GM10847 (cell line): ENCODE data around the gene POP5.

Experiments used
- POLR2A ChIP-seq: IDR thresholded peaks from 2 replicates; pipeline ENCODE4 v1.6.1; 2011; ENCODE audit not compliant: insufficient read length; ENCODE audit errors: extremely low read depth

Gene POP5

DNA sequence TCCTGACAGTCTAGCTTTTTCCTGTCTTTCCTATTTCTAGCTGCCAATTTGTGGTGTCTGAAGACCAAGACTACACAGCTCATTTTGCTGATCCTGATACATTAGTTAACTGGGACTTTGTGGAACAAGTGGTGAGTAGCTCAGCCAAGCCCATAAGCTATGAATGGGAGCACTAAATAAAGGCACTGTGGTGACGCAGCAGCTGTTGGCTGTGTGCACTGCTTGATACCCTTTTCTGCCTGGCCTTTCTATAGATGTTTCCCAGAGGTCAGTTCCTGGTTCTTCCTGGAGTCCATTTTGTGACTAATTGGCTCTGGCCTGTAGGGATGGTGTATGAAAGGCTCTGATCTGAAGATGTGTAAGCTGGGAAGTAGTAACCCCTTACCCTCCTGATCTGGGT, 26.5 kb downstream of the POP5 start:
- no peak for TF ChIP-seq POLR2A

DNA sequence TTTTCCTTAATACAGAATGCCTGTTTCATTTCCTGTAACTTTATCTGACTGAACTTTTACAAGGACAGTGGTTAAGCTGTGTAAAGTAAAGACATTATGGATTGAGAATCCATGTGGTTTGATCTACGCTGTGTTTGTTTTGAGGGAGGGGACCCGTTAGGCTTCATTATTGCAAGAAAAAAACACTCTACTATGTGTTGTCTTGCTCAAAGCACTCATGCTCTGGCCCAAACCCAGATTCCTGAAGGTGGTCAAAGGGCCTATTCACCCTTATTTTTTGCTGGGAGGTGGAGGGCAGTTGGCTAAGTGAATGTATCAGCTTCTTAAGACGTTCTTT, 35.2 kb downstream of the POP5 start:
- TF ChIP-seq POLR2A, result no peak

DNA sequence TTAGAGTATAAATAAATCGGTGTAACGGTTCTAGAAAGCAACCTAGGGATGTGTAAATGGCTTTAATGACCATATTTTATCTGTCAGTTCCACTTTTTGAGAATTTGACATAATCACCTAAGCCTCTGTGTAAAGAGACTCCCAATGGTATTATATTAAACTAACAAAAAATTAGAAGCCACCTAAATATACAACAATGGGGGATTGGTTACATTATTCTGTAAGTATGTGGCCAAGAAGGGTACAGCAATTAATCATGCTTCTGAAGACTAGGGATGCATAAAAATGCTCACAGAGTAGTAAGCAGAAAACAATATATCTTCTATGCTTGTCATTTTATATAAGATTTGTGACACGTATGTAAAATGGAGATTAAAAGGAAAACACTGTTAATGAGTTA, 36.5 kb downstream of the POP5 start:
- no peak for TF ChIP-seq POLR2A

DNA sequence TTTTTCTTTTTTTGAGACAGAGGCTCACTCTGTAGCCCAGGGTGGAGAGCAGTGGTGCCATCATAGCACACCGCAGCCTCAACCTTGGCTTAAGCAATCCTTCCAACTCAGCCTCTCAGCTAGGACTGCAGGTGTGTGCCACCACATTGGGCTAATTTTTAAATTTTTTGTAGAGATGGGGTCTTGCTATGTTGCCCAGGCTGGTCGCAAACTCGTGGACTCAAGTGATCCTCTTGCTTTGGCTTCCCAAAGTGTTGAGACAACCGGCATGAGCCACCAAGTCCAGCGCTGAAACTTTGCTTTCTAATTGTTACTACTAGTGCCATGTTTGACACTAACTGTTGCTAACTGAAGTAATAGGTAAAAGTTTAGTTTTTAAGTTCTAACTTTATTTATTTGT, 39.0 kb downstream of the POP5 start:
- no peak for TF ChIP-seq POLR2A

DNA sequence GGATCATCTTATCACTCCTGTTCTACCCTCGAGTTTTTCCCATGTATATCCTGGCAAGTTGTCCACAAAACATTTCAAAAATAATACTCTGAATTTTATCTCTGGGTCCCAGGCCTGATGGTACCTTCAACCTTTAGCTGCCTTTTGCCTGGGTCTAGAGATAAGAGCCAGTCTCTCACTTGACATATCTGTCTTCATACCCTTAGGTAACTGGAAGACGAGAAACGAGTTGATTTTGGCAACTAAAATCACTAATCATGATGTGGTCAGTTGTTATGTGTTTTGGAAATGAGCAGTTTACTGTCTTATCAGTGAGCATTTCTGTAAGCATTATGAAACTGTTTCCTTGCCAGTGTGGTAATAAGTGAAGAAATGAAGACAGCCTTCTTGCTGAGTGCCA, 40.8 kb downstream of the POP5 start:
- no peak for TF ChIP-seq POLR2A

DNA sequence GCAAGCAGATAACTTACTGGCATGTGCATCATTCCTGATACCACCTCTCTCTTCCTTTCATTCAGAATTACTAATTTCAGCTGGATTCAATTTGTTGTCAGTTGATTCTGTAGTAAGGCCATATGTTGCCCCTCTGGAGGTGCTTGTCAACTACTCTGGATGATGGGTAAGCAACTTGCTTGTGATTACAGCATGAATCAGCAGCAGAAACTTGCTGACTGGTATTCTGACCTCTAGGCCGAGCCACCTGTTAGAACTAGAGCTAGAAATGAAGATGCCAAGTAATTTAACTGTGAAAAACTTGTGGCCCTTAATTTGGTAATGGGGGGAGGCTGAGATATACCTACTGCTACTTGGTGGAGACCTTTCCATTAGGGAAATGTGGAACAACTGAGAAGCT, 41.9 kb downstream of the POP5 start:
- no peak for TF ChIP-seq POLR2A

DNA sequence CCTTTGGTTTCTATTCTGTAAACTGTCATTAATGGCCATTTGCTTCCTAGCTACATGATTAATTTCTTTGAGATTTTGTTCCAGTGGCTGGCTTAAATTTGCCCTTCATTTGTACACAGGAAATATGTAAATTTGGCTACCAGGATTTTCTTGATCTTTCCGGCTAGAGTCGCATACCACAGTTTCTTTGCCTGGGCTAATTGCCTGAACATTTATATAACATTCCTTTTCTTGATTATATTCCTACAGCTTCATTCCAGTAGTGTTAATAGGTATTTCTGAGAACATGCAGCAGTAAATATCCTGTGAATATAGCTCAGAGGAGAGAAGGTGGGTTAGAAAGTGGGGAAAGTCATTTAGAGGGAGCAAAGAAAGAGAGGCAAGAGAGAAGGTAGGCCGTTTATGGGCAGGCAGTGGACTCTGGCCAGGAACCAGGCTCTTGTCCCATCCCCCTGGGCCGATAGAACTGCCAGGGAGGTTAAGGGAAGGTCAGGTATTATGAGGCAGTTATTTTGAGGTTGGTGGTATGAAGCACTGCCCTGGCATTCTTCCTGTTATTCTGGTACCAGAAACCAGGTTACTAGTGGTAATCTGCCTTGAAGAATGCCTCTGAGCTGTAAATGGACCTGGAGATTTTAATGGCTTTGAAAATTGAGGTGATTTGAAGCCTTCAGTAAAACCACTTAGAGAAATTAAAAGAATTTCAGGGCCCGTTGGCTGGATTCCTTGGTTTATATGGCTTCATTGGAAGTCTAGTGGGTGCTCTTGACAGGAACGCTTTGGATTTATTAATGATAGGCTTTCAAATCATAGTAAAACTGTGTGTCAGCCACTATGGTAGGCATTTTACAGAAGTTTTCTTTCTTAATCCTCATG, 42.7 kb downstream of the POP5 start:
- no peak for TF ChIP-seq POLR2A

DNA sequence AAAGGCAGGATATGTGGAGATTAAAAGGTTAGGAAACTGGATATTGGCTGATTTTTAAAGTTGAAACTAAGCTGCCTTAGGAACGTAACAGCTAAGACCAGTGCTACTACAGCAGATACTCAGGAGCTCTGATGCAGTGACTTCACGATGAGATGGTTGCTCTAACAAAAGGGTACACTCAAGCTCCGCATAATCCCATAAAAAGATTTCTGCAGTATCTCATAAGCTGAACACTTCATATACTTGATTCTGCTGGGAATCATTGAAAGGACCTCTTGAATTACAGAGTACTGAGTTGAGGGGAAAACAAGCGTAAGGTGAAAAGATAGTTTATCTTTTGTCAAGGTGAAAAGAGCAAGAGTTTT, 43.4 kb downstream of the POP5 start:
- no peak for TF ChIP-seq POLR2A

DNA sequence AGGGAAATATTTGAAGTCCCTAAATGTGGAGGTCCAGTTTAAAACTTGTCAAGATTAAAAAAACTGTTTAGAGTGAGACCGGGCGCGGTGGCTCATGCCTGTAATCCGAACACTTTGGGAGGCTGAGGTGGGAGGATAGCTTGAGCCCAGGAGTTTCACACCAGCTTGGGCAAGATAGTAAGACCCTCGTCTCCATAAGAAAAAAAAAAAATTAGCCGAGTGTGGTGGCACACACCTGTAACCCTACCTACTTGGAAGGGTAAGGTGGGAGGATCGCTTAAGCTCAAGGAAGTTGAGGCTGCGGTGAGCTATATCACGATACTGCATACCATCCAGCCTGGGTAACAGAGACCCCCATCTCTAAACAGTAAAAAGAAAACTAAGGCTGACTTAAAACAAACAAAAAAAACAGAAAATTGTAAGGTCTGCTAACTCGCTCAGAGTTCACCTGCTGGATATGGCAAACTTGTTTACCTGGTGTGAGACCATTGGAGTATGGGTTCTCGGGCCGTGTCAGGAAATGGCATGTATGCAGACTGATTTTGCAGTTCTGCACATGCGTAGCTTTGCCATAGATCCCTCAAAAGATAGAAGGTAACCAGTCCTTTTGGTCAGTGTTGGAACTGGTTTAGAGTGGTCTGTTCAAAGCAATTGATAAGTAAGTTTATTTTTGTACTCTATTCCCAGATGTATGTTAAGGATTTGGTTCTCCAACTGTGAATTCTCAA, 45.0 kb downstream of the POP5 start:
- no peak for TF ChIP-seq POLR2A

DNA sequence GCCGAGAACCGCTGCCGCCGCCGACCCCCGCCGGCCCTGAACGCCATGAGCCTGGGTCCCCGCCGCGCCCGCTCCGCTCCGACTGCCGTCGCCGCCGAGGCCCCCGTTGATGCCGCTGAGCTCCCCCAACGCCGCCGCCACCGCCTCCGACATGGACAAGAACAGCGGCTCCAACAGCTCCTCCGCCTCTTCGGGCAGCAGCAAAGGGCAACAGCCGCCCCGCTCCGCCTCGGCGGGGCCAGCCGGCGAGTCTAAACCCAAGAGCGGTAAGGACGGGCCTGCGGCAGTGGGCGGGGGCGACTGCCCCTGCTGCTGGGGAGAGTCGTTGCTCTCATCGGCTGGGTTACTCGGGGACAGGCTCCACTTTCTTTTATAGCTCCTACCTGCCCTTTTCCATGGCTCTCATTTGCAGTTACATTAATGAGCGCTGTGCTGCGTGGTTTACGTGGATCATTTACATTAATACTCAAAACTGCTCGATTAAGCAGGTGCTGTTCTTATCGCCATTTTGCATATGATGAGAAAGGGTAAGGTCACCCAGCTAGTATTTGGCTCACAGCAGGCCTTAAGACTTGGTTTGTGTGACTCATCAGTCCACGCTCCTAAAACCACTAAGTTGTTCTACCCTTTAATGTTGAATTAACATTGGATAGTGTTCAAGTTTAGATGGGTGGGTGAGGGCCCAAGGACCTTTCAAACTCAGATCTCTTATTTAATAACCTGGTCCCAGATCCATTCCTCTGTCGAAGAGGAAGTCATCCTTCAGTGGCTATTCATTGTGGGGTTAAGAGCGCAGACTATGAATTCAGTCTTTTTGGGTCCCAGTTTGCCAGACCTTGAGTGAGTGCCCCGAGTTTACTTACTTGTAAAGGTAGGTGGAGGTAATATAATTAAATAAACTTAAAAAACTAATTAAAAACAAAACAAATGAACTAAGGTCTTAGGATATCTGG, 46.2 kb downstream of the POP5 start:
- no peak for TF ChIP-seq POLR2A

DNA sequence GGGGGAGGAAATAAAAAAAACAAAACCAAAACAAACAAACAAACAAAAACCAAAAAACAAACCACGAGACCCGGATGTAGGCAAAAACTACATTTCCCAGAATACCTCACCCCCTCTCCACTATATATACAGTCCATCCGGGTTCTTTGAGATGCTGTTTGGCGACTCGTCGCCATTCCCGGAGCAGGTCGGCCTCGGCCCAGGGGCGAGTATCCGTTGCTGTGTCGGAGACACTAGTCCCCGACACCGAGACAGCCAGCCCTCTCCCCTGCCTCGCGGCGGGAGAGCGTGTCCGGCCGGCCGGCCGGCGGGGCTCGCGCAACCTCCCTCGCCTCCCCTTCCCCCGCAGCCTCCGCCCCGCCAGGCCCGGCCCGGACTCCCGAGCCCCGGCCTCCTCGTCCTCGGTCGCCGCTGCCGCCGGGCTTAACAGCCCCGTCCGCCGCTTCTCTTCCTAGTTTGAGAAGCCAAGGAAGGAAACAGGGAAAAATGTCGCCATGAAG, 46.9 kb downstream of the POP5 start, which contains the start of gene RNF10:
Gene RNF10 (plus strand): TSS at position 154 of the 500 bp plus-strand sequence. CDS start 456 bp downstream, outside the sequence.
- peak; percentile 95 for TF ChIP-seq POLR2A

DNA sequence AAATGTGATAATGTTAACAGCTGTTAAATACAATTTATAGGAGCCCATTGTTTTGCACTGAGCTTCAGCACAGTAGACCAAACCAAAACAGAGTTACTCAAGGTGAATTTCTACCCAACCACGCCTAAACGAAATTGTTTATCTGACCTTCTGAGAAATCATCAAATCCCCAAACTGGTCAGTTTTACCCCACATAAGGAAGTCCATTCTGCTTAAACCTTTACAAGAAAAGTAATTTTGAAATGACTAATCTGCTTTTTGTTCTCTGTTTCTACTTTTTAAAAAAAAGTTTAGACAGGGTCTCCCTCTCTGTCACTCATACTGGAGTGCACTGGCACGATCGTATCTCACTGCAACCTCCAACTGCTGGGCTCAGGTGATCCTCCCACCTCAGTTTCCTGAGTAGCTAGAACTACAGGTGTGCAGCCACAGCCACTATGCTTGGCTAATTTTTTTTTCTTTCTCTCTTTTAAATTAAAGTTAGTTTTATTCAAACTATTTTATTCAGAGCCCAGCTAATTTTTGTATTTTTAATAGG, 48.4 kb downstream of the POP5 start:
- TF ChIP-seq POLR2A, result no peak

DNA sequence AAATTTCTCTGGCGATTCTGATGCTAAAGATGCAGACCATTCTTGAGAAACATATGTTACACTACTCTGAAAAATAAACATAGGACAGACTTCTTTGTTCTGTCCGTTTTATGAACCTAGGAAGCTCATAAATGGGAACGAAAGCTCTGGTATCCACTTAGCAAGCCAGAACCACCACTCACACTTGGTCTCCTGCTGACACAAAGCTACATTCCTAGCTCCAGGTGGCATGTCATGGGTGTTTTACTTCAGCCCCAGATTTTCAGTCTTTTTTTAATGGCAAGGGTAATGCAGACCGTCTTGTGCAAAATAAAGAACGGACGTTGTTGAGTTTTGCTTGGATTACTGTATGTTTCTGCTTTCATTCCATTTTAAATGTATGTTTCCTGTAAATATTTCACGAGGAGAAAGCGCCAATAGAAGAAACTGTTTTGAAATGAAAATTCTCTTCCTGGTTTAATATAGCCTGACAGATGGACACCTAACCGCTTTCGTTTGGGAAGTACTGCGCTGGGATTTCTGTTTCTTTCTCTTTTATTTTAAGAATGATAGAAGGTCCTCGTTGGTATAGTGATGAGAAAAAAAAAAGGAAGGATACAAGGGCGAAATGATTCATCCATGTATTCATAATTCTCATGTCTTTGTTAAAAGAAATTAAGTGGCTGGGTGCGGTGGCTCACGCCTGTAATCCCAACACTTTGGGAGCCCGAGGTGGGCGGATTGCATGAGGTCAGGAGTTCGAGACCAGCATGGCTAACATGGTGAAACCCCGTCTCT, 51.4 kb downstream of the POP5 start:
- TF ChIP-seq POLR2A, result no peak

DNA sequence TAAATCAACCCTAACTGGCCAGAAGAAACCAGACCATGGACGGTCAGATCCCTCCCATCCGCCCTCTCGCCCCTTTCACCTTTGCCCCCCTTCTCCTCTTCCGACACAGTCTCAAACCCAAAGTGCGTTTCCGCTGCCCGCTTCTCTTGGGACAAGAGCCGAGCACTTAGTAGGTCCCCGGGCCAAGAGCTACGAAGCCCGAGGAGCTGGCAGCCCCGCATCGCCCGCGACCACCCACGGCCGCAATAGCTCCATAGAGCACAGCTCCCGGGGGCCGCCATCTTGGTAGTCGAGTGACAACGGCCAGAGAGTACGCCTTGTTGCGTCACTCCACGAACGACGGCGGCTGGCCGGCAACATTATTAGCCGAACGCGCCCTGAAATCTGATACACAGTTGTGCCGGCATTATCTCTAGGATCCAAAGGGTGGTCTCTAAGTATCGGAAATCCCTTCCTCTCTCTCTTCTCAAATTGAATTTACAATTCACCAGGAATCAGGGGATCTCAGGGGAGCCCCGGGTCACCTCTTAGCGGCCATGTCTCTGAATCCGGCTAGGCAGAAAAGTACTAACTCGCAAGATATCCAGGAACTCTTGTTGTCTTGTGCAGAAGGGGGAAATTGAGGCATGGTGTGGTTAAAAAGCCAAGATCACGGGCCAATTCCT, 52.2 kb downstream of the POP5 start, which contains the start of gene COQ5:
Gene COQ5 (minus strand): TSS at position 298 of the 665 bp plus-strand sequence. CDS start 17 bp downstream, at position 281.
- TF ChIP-seq POLR2A, result peak; percentile 89
